H9 (cell line): Measurements from ENCODE around the gene SPNS3. TPM values are rescaled to one million over a fixed set of nuclear protein-coding genes. Genes with fewer than 3 reads are reported as not detected.

ENCODE experiments used
- DNase-seq: peaks from one replicate; pipeline ENCODE4 v3.0.0-alpha.2; 2017
- H2AFZ ChIP-seq: one replicate; pipeline ENCODE4 v1.6.1; 2013; ENCODE audit warnings: mild to moderate bottlenecking, low read length, control low read depth, moderate library complexity
- H2AK5ac ChIP-seq: 2 replicates; pipeline ENCODE4 v1.6.1; 2013; ENCODE audit warnings: low read length, control low read depth, mixed read lengths; ENCODE audit not compliant: insufficient read length
- H2BK120ac ChIP-seq: one replicate; pipeline ENCODE4 v1.6.1; 2013; ENCODE audit warnings: low read depth, mild to moderate bottlenecking, low read length, control low read depth, inconsistent platforms; ENCODE audit not compliant: poor library complexity, severe bottlenecking
- H2BK12ac ChIP-seq: 2 replicates; pipeline ENCODE4 v1.6.1; 2013; ENCODE audit warnings: low read length, control low read depth, mixed read lengths, low read depth; ENCODE audit not compliant: insufficient read length
- H2BK15ac ChIP-seq: 2 replicates; pipeline ENCODE4 v1.6.1; 2013; ENCODE audit warnings: low read depth, low read length, control low read depth
- H2BK20ac ChIP-seq: one replicate; pipeline ENCODE4 v1.6.1; 2013; ENCODE audit warnings: low read depth, mild to moderate bottlenecking, low read length, control low read depth, inconsistent platforms; ENCODE audit not compliant: poor library complexity, severe bottlenecking
- H2BK5ac ChIP-seq: 2 replicates; pipeline ENCODE4 v1.6.1; 2013; ENCODE audit warnings: low read length, control low read depth, mixed read lengths; ENCODE audit not compliant: insufficient read length
- H3K14ac ChIP-seq: 2 replicates; pipeline ENCODE4 v1.6.1; 2013; ENCODE audit warnings: low read length, control low read depth; ENCODE audit not compliant: insufficient read depth
- H3K18ac ChIP-seq: 2 replicates; pipeline ENCODE4 v1.6.1; 2013; ENCODE audit warnings: low read depth, mild to moderate bottlenecking, mixed read lengths, low read length, control low read depth; ENCODE audit not compliant: insufficient read length
- H3K23ac ChIP-seq: 2 replicates; pipeline ENCODE4 v1.6.1; 2013; ENCODE audit warnings: low read length, control low read depth, mixed read lengths, low read depth; ENCODE audit not compliant: insufficient read length
- H3K23me2 ChIP-seq: 2 replicates; pipeline ENCODE4 v1.6.1; 2013; ENCODE audit warnings: low read depth, mild to moderate bottlenecking, mixed read lengths, low read length, control low read depth; ENCODE audit not compliant: insufficient read length, poor library complexity, severe bottlenecking
- H3K27ac ChIP-seq: 2 replicates; pipeline ENCODE4 v1.5.1; 2013; ENCODE audit warnings: low read length, control low read depth, mixed read lengths, low read depth; ENCODE audit not compliant: insufficient read length
- H3K27me3 ChIP-seq: 2 replicates; pipeline ENCODE4 v1.6.1; 2013; ENCODE audit warnings: low read length, control low read depth, inconsistent platforms; ENCODE audit not compliant: insufficient read depth
- H3K4ac ChIP-seq: 2 replicates; pipeline ENCODE4 v1.6.1; 2013; ENCODE audit warnings: low read depth, mild to moderate bottlenecking, control low read depth, inconsistent platforms, low read length, moderate library complexity
- H3K4me1 ChIP-seq: 2 replicates; pipeline ENCODE4 v1.6.1; 2013; ENCODE audit warnings: low read length, control low read depth, inconsistent platforms; ENCODE audit not compliant: insufficient read depth
- H3K4me2 ChIP-seq: 2 replicates; pipeline ENCODE4 v1.6.1; 2013; ENCODE audit warnings: low read length, control low read depth, mixed read lengths; ENCODE audit not compliant: insufficient read length, insufficient read depth
- H3K56ac ChIP-seq: 2 replicates; pipeline ENCODE4 v1.6.1; 2013; ENCODE audit warnings: low read depth, mild to moderate bottlenecking, mixed read lengths, low read length, control low read depth; ENCODE audit not compliant: insufficient read length
- H3K79me1 ChIP-seq: 2 replicates; pipeline ENCODE4 v1.6.1; 2013; ENCODE audit warnings: low read depth, mild to moderate bottlenecking, moderate library complexity, low read length, control low read depth, inconsistent platforms; ENCODE audit not compliant: insufficient read depth, poor library complexity, severe bottlenecking
- H3K79me2 ChIP-seq: 2 replicates; pipeline ENCODE4 v1.6.1; 2013; ENCODE audit warnings: low read length, control low read depth, inconsistent platforms; ENCODE audit not compliant: insufficient read depth
- H3K9ac ChIP-seq: 2 replicates; pipeline ENCODE4 v1.6.1; 2013; ENCODE audit warnings: low read length, control low read depth, mixed read lengths; ENCODE audit not compliant: insufficient read length; ENCODE audit errors: extremely low read depth
- H3K9me3 ChIP-seq: one replicate; pipeline ENCODE4 v1.6.1; 2013; ENCODE audit warnings: low read depth, low read length, inconsistent platforms; ENCODE audit not compliant: control insufficient read depth
- H3T11ph ChIP-seq: one replicate; pipeline ENCODE4 v1.6.1; 2013; ENCODE audit warnings: mild to moderate bottlenecking, low read length, control low read depth, inconsistent platforms
- H4K20me1 ChIP-seq: one replicate; pipeline ENCODE4 v1.6.1; 2013; ENCODE audit not compliant: control insufficient read depth, insufficient read length, insufficient read depth
- H4K5ac ChIP-seq: 2 replicates; pipeline ENCODE4 v1.6.1; 2013; ENCODE audit warnings: low read depth, mild to moderate bottlenecking, mixed read lengths, low read length, control low read depth; ENCODE audit not compliant: insufficient read length
- H4K8ac ChIP-seq: replicated peaks from 2 replicates; pipeline ENCODE4 v1.6.1; 2013; ENCODE audit warnings: low read length, control low read depth, mixed read lengths, low read depth; ENCODE audit not compliant: insufficient read length
- H4K91ac ChIP-seq: 2 replicates; pipeline ENCODE4 v1.6.1; 2013; ENCODE audit warnings: low read depth, mild to moderate bottlenecking, moderate library complexity, mixed read lengths, low read length, control low read depth; ENCODE audit not compliant: insufficient read length
- H3K27ac Mint-ChIP-seq, 3 experiments: 2 replicates in 2 of 3; 3 replicates in 1 of 3; pipeline ENCODE4 v1.8.0; 2020 to 2021; ENCODE audit warnings: mixed read lengths in 3 of 3, mild to moderate bottlenecking in 1 of 3, moderate library complexity in 1 of 3
- H3K27me3 Mint-ChIP-seq: 2 replicates; pipeline ENCODE4 v1.8.0; 2021; ENCODE audit warnings: low read depth, mild to moderate bottlenecking, moderate library complexity, mixed read lengths
- H3K36me3 Mint-ChIP-seq, 3 experiments: 2 replicates in 2 of 3; 3 replicates in 1 of 3; pipeline ENCODE4 v1.8.0; 2020 to 2021; ENCODE audit warnings: low read depth in 3 of 3, mixed read lengths in 3 of 3; ENCODE audit not compliant: insufficient read depth in 1 of 3
- H3K4me1 Mint-ChIP-seq, 2 experiments: 2 replicates each; pipeline ENCODE4 v1.8.0; 2020; ENCODE audit warnings: mixed read lengths in 2 of 2
- H3K4me3 Mint-ChIP-seq, 2 experiments: 2 replicates in 1 of 2; 3 replicates in 1 of 2; pipeline ENCODE4 v1.8.0; 2020 to 2021; ENCODE audit warnings: mild to moderate bottlenecking in 2 of 2, mixed read lengths in 2 of 2, moderate library complexity in 1 of 2
- H3K9me3 Mint-ChIP-seq, 2 experiments: 2 replicates in 1 of 2; 3 replicates in 1 of 2; pipeline ENCODE4 v1.8.0; 2020; ENCODE audit warnings: mild to moderate bottlenecking in 2 of 2, mixed read lengths in 2 of 2, moderate library complexity in 1 of 2
- WGBS: extraction: QIAGEN DNeasy Blood & Tissue Kit; methylation state at CpG from one replicate; pipeline ENCODE4 v1.1.7; 2013; ENCODE audit warnings: missing lambda C conversion rate, low lambda C conversion rate, mixed read lengths; ENCODE audit not compliant: insufficient read length; ENCODE audit errors: extremely low coverage; 5-methylcytosine and 5-hydroxymethylcytosine counted together
- total RNA-seq: library from RNA; stranded (reverse); gene quantifications from 2 replicates; pipeline ENCODE4 v1.2.1, GENCODE V29; 2021
- TF ChIP-seq, protein P1 (sequence below): fragments of 200-600 bp; sonication (generic); conservative IDR thresholded peaks from 3 replicates; pipeline ENCODE4 v1.8.0; 2021; ENCODE audit warnings: antibody characterized with exemption, mild to moderate bottlenecking

SPNS3 gene
- total RNA-seq, 1 experiment from 2014 or later = not detected

DNA sequence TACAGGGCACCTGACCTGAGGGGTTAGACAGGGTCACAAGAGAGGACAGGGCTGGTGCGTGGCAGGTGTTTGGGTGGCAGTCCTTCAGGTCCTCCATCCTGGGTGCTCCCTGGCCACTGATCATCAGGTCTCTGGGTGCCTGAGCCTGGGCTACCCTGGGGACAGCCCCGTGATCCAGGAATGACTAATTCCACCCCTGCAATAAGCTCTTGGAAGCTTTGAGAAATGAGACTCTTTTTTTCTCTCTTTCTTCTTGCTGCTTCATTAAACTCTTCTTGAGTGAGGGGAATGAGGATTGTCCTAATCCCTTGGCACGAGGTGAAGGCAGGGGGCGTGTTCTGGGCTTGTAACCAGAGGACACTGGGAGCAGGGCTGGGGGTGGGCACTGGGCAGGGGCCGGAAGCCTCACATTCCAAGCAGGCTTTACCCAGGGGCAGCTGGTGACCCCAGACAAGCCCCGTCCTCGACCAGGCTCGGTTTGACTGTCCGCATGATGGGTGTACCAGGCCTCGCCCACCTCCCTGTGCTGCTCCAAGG lies 43.6 kb downstream of the SPNS3 start:
- H4K91ac ChIP-seq = no peak overlapping the region
- no peaks in the 10 kb centered on the region for H3K9me3 ChIP-seq
- no peak overlapping the region for H3K9ac ChIP-seq
- Mint-ChIP-seq H3K27ac (peak overlapping the region in 1 of 3 experiments; percentile 57; a peak in 1 of 7 replicates), H3K4me1 (peaks cover 17 to 25% of the 10 kb centered on the region in 2 experiments), H3K4me3 (no peak overlapping the region), H3K9me3 (no peaks in the 10 kb centered on the region), H3K36me3 (no peaks in the 10 kb centered on the region), H3K27me3 (peaks cover 4% of the 10 kb centered on the region)
- no peaks in the 10 kb centered on the region for H3K27me3 ChIP-seq
- no peak overlapping the region for H2AK5ac ChIP-seq
- no peak for DNase-seq
- H3K23me2 ChIP-seq = no peaks in the 10 kb centered on the region
- H3K79me1 ChIP-seq = no peaks in the 10 kb centered on the region
- H4K20me1 ChIP-seq = no peaks in the 10 kb centered on the region
- H3K14ac ChIP-seq = no peak overlapping the region
- H2AFZ ChIP-seq = no peak overlapping the region
- H3K27ac ChIP-seq = no peak overlapping the region
- no peak overlapping the region for H2BK5ac ChIP-seq
- H3K4me2 ChIP-seq = no peak overlapping the region
- TF ChIP-seq, protein P1, sequence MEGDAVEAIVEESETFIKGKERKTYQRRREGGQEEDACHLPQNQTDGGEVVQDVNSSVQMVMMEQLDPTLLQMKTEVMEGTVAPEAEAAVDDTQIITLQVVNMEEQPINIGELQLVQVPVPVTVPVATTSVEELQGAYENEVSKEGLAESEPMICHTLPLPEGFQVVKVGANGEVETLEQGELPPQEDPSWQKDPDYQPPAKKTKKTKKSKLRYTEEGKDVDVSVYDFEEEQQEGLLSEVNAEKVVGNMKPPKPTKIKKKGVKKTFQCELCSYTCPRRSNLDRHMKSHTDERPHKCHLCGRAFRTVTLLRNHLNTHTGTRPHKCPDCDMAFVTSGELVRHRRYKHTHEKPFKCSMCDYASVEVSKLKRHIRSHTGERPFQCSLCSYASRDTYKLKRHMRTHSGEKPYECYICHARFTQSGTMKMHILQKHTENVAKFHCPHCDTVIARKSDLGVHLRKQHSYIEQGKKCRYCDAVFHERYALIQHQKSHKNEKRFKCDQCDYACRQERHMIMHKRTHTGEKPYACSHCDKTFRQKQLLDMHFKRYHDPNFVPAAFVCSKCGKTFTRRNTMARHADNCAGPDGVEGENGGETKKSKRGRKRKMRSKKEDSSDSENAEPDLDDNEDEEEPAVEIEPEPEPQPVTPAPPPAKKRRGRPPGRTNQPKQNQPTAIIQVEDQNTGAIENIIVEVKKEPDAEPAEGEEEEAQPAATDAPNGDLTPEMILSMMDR = no peak
- no peak overlapping the region for H3K56ac ChIP-seq
- no peak overlapping the region for H4K5ac ChIP-seq
- H2BK120ac ChIP-seq = no peak overlapping the region
- H2BK15ac ChIP-seq = no peak overlapping the region
- no peak overlapping the region for H3K18ac ChIP-seq
- H2BK12ac ChIP-seq = no peak overlapping the region
- H3K4me1 ChIP-seq = no peaks in the 10 kb centered on the region
- no peak overlapping the region for H3K4ac ChIP-seq
- H3T11ph ChIP-seq = no peak overlapping the region
- H4K8ac ChIP-seq = no peak overlapping the region
- no peak overlapping the region for H2BK20ac ChIP-seq
- H3K79me2 ChIP-seq = no peaks in the 10 kb centered on the region
- WGBS = no CpG with 5 or more reads among the region's 10 CpGs
- no peak overlapping the region for H3K23ac ChIP-seq
